ENCODE measurements around the gene SPEM2. TPM values are rescaled to one million over a fixed set of nuclear protein-coding genes. Genes with fewer than 3 reads are reported as not detected.

Gene SPEM2
- total and polyA plus RNA-seq, 4 donors: not detected

- Histone ChIP-seq H3K27me3 (ENCODE audit: control insufficient read depth in 4 of 4, insufficient read depth in 4 of 4, low read length in 3 of 4) (no peaks in the 10 kb centered on the region), H3K4me1 (ENCODE audit: control insufficient read depth in 4 of 4, insufficient read depth in 4 of 4, low read length in 3 of 4) (peaks cover 13 to 53% (median 37%) of the 10 kb centered on the region in 4 donors), H3K9ac (ENCODE audit: low read depth in 1 of 2, low read length in 2 of 2) (no peak overlapping the region), H3K4me3 (ENCODE audit: low read depth in 1 of 3, low read length in 3 of 3) (no peak overlapping the region), H3K27ac (ENCODE audit: low read depth in 1 of 2, low read length in 2 of 2) (peak overlapping the region; percentile 96 to 97), H3K9me3 (ENCODE audit: control insufficient read depth in 4 of 4, low read length in 3 of 4) (no peaks in the 10 kb centered on the region), H3K36me3 (ENCODE audit: control insufficient read depth in 4 of 4, insufficient read depth in 3 of 4, low read depth in 1 of 4, low read length in 3 of 4) (no peaks in the 10 kb centered on the region)
- TF ChIP-seq FOXA1 (IDR thresholded peaks at IDR 0.05) (no peak), RAD21 (IDR thresholded peaks at IDR 0.05) (no peak), EGR1 (IDR thresholded peaks at IDR 0.05; ENCODE audit: low read depth in 2 of 2) (no peak), ATF3 (IDR thresholded peaks at IDR 0.05) (no peak), NR2F2 (IDR thresholded peaks at IDR 0.05) (no peak), GABPA (IDR thresholded peaks at IDR 0.05 in 1 of 2, conservative IDR thresholded peaks at IDR 0.05 in 1 of 2) (no peak), REST (IDR thresholded peaks at IDR 0.05) (no peak), FOXA2 (IDR thresholded peaks at IDR 0.05) (no peak), HNF4G (IDR thresholded peaks at IDR 0.05) (no peak), CTCF (IDR thresholded peaks at IDR 0.05; ENCODE audit: low read depth, low read length, missing input control) (no peak), TAF1 (conservative IDR thresholded peaks at IDR 0.05) (no peak), JUND (IDR thresholded peaks at IDR 0.05) (no peak), HNF4A (conservative IDR thresholded peaks at IDR 0.05) (no peak)
- DNase-seq (ENCODE audit: low spot score): no peak
- WGBS: 93% methylated on average over 5 of the region's 5 CpGs
Measured at GRCh38 chr17:7476951-7477350, 51.5 kb downstream of the SPEM2 start.

Other genes with a start within 250 kb of the SPEM2 start
Only the 30 nearest of the 39 such genes appear.
- 10 to 100 TPM; 74.4 to 88.4 TPM for gene GABARAP, start 183.2 kb upstream of the SPEM2 start, total RNA-seq
- 100 to 1,000 TPM; 322 to 489 TPM for gene GABARAP, start 183.2 kb upstream of the SPEM2 start, polyA plus RNA-seq
- gene CTDNEP1, start 173.9 kb upstream of the SPEM2 start, total RNA-seq: 10 to 100 TPM; 15.2 to 21.9 TPM
- 10 to 100 TPM; 11.0 to 28.6 TPM for gene CTDNEP1, start 173.9 kb upstream of the SPEM2 start, polyA plus RNA-seq
- gene ELP5, start 173.4 kb upstream of the SPEM2 start, total RNA-seq: 10 to 100 TPM; 19.3 to 24.1 TPM
- gene ELP5, start 173.4 kb upstream of the SPEM2 start, polyA plus RNA-seq: 10 to 100 TPM; 29.1 to 38.4 TPM
- 10 to 100 TPM in 1 of 2 donors, 1 to 10 TPM in 1; 3.0 to 20.2 TPM for gene CLDN7, start 163.1 kb upstream of the SPEM2 start, total RNA-seq
- gene CLDN7, start 163.1 kb upstream of the SPEM2 start, polyA plus RNA-seq: 10 to 100 TPM; 19.1 to 35.0 TPM
- gene SLC2A4, start 143.9 kb upstream of the SPEM2 start, total RNA-seq: 10 to 100 TPM in 1 of 2 donors, 1 to 10 TPM in 1; 1.2 to 10.6 TPM
- gene SLC2A4, start 143.9 kb upstream of the SPEM2 start, polyA plus RNA-seq: 1 to 10 TPM in 1 of 2 donors, under 1 TPM in 1; 0.42 to 1.9 TPM
- gene YBX2, start 131.0 kb upstream of the SPEM2 start, total RNA-seq: under 1 TPM; 0.61 to 0.75 TPM
- gene YBX2, start 131.0 kb upstream of the SPEM2 start, polyA plus RNA-seq: under 1 TPM; 0.33 to 0.53 TPM
- 100 to 1,000 TPM; 179 to 206 TPM for gene EIF5A, start 118.0 kb upstream of the SPEM2 start, total RNA-seq
- 100 to 1,000 TPM; 399 to 506 TPM for gene EIF5A, start 118.0 kb upstream of the SPEM2 start, polyA plus RNA-seq
- 10 to 100 TPM; 20.8 TPM for gene GPS2, start 110.3 kb upstream of the SPEM2 start, total RNA-seq
- 10 to 100 TPM; 24.7 to 43.1 TPM for gene GPS2, start 110.3 kb upstream of the SPEM2 start, polyA plus RNA-seq
- 10 to 100 TPM in 1 of 2 donors, 1 to 10 TPM in 1; 8.1 to 14.2 TPM for gene NEURL4, start 96.3 kb upstream of the SPEM2 start, total RNA-seq
- gene NEURL4, start 96.3 kb upstream of the SPEM2 start, polyA plus RNA-seq: 1 to 10 TPM in 1 of 2 donors, under 1 TPM in 1; 0.76 to 6.6 TPM
- 1 to 10 TPM; 4.9 to 7.4 TPM for gene ACAP1, start 89.1 kb upstream of the SPEM2 start, total RNA-seq
- 1 to 10 TPM; 1.1 to 4.5 TPM for gene ACAP1, start 89.1 kb upstream of the SPEM2 start, polyA plus RNA-seq
- gene KCTD11, start 73.5 kb upstream of the SPEM2 start, total RNA-seq: 1 to 10 TPM in 1 of 2 donors, under 1 TPM in 1; 0.89 to 2.0 TPM
- 1 to 10 TPM in 1 of 2 donors, under 1 TPM in 1; 0.39 to 3.5 TPM for gene KCTD11, start 73.5 kb upstream of the SPEM2 start, polyA plus RNA-seq
- gene TMEM95, start 70.5 kb upstream of the SPEM2 start, total RNA-seq: not detected
- gene TMEM95, start 70.5 kb upstream of the SPEM2 start, polyA plus RNA-seq: not detected
- 1 to 10 TPM in 1 of 2 donors, under 1 TPM in 1; 0.05 to 3.2 TPM for gene TNK1, start 44.5 kb upstream of the SPEM2 start, total RNA-seq
- gene TNK1, start 44.5 kb upstream of the SPEM2 start, polyA plus RNA-seq: 1 to 10 TPM; 1.9 to 3.5 TPM
- 1 to 10 TPM; 2.8 to 4.2 TPM for gene PLSCR3, start 31.1 kb upstream of the SPEM2 start, total RNA-seq
- gene PLSCR3, start 31.1 kb upstream of the SPEM2 start, polyA plus RNA-seq: 10 to 100 TPM in 1 of 2 donors, 1 to 10 TPM in 1; 4.0 to 10.9 TPM
- 100 to 1,000 TPM in 1 of 2 donors, 10 to 100 TPM in 1; 30.0 to 130 TPM for gene TMEM256, start 21.5 kb upstream of the SPEM2 start, total RNA-seq
- gene TMEM256, start 21.5 kb upstream of the SPEM2 start, polyA plus RNA-seq: 10 to 100 TPM; 95.6 to 99.8 TPM
- gene NLGN2, start 17.8 kb upstream of the SPEM2 start, total RNA-seq: 1 to 10 TPM in 1 of 2 donors, under 1 TPM in 1; 0.47 to 1.3 TPM
- 1 to 10 TPM in 1 of 2 donors, under 1 TPM in 1; 0.24 to 2.4 TPM for gene NLGN2, start 17.8 kb upstream of the SPEM2 start, polyA plus RNA-seq
- not detected for gene SPEM1, start 5.3 kb upstream of the SPEM2 start, total RNA-seq
- gene SPEM1, start 5.3 kb upstream of the SPEM2 start, polyA plus RNA-seq: not detected
- gene SPEM3, start 3.2 kb downstream of the SPEM2 start, total RNA-seq: not detected
- not detected for gene SPEM3, start 3.2 kb downstream of the SPEM2 start, polyA plus RNA-seq
- 1 to 10 TPM; 1.6 to 2.9 TPM for gene TMEM102, start 9.8 kb downstream of the SPEM2 start, total RNA-seq
- 1 to 10 TPM; 1.6 to 3.3 TPM for gene TMEM102, start 9.8 kb downstream of the SPEM2 start, polyA plus RNA-seq
- under 1 TPM; 0.19 to 0.25 TPM for gene FGF11, start 13.9 kb downstream of the SPEM2 start, total RNA-seq
- under 1 TPM; 0.17 to 0.21 TPM for gene FGF11, start 13.9 kb downstream of the SPEM2 start, polyA plus RNA-seq
- gene CHRNB1, start 19.4 kb downstream of the SPEM2 start, total RNA-seq: 1 to 10 TPM; 4.2 to 7.4 TPM
- gene CHRNB1, start 19.4 kb downstream of the SPEM2 start, polyA plus RNA-seq: 10 to 100 TPM in 1 of 2 donors, 1 to 10 TPM in 1; 7.0 to 11.5 TPM
- 1 to 10 TPM; 4.6 to 6.0 TPM for gene ZBTB4, start 54.0 kb downstream of the SPEM2 start, total RNA-seq
- gene ZBTB4, start 54.0 kb downstream of the SPEM2 start, polyA plus RNA-seq: 1 to 10 TPM; 1.5 to 5.7 TPM
- not detected for gene SLC35G6, start 55.8 kb downstream of the SPEM2 start, total RNA-seq
- not detected for gene SLC35G6, start 55.8 kb downstream of the SPEM2 start, polyA plus RNA-seq
- 10 to 100 TPM; 53.5 to 54.4 TPM for gene POLR2A, start 58.8 kb downstream of the SPEM2 start, total RNA-seq
- 10 to 100 TPM; 13.3 to 16.2 TPM for gene POLR2A, start 58.8 kb downstream of the SPEM2 start, polyA plus RNA-seq
- gene TNFSF12, start 123.4 kb downstream of the SPEM2 start, total RNA-seq: 1 to 10 TPM; 4.2 to 5.7 TPM
- gene TNFSF12, start 123.4 kb downstream of the SPEM2 start, polyA plus RNA-seq: 10 to 100 TPM in 1 of 2 donors, 1 to 10 TPM in 1; 5.2 to 13.1 TPM
- 1 to 10 TPM; 1.4 to 4.6 TPM for gene TNFSF13, start 133.1 kb downstream of the SPEM2 start, total RNA-seq
- gene TNFSF13, start 133.1 kb downstream of the SPEM2 start, polyA plus RNA-seq: 1 to 10 TPM; 4.4 to 9.3 TPM
- gene SENP3, start 136.3 kb downstream of the SPEM2 start, total RNA-seq: 10 to 100 TPM; 21.3 to 29.2 TPM
- 10 to 100 TPM in 1 of 2 donors, 1 to 10 TPM in 1; 4.9 to 18.2 TPM for gene SENP3, start 136.3 kb downstream of the SPEM2 start, polyA plus RNA-seq
- 10 to 100 TPM; 15.8 to 50.4 TPM for gene CD68, start 154.0 kb downstream of the SPEM2 start, total RNA-seq
- gene CD68, start 154.0 kb downstream of the SPEM2 start, polyA plus RNA-seq: 10 to 100 TPM; 14.2 to 88.6 TPM
- gene MPDU1, start 158.2 kb downstream of the SPEM2 start, total RNA-seq: 100 to 1,000 TPM in 1 of 2 donors, 10 to 100 TPM in 1; 71.6 to 111 TPM
- gene MPDU1, start 158.2 kb downstream of the SPEM2 start, polyA plus RNA-seq: 100 to 1,000 TPM in 1 of 2 donors, 10 to 100 TPM in 1; 55.3 to 136 TPM
- under 1 TPM in 1 of 2 donors, not detected in 1; 0.17 TPM for gene SOX15, start 164.5 kb downstream of the SPEM2 start, total RNA-seq
- gene SOX15, start 164.5 kb downstream of the SPEM2 start, polyA plus RNA-seq: under 1 TPM; 0.06 to 0.33 TPM